OCI-LY7 (cell line): ENCODE data around the gene BLOC1S6. TPM values are rescaled to one million over a fixed set of nuclear protein-coding genes. Genes with fewer than 3 reads are reported as not detected.

Source experiments
- BruUV-seq: library from RNA; stranded (reverse); fragments of 400-500 nt; replicated peaks from 2 replicates; lab custom pipeline; 2021; lab: Mats Ljungman, UMichigan
- CTCF ChIA-PET: fragments of 300-600 bp; sonication (Branson Sonifier 250); formaldehyde crosslinking; loops from one replicate; lab custom pipeline; 2022; ENCODE audit warnings: antibody characterized with exemption; ENCODE audit not compliant: unreplicated experiment; lab: Charles Lee
- POLR2A ChIA-PET: fragments of 300-600 bp; sonication (Branson Sonifier 250); formaldehyde crosslinking; loops from one replicate; lab custom pipeline; 2022; ENCODE audit warnings: antibody characterized with exemption; lab: Charles Lee
- DNase-seq: peaks from one replicate; pipeline ENCODE4 v3.0.0-alpha.2; 2015; ENCODE audit warnings: low spot score
- H2AFZ ChIP-seq: fragments of 200-600 bp; sonication (generic), shearing (Covaris generic); 2 replicates; pipeline ENCODE4 v1.6.1; 2014; ENCODE audit warnings: mild to moderate bottlenecking, antibody characterized with exemption, low read length, moderate library complexity
- H3K27ac ChIP-seq: fragments of 200-600 bp; sonication (generic); 2 replicates; pipeline ENCODE4 v1.5.1; 2014; ENCODE audit warnings: mixed run types, low read depth, mild to moderate bottlenecking, moderate library complexity, low read length, inconsistent platforms; ENCODE audit not compliant: poor library complexity, severe bottlenecking
- H3K36me3 ChIP-seq: fragments of 200-600 bp; sonication (generic); 2 replicates; pipeline ENCODE4 v1.6.1; 2014; ENCODE audit warnings: mild to moderate bottlenecking, antibody characterized with exemption, low read length, moderate library complexity, mixed read lengths; ENCODE audit not compliant: insufficient read depth
- H3K4me1 ChIP-seq: fragments of 200-600 bp; sonication (generic); 2 replicates; pipeline ENCODE4 v1.5.1; 2014; ENCODE audit warnings: mild to moderate bottlenecking, low read length; ENCODE audit not compliant: insufficient read depth, poor library complexity, severe bottlenecking
- H3K4me2 ChIP-seq: fragments of 200-600 bp; sonication (generic); 2 replicates; pipeline ENCODE4 v1.6.1; 2014; ENCODE audit warnings: mild to moderate bottlenecking, low read length
- H3K4me3 ChIP-seq: fragments of 200-600 bp; sonication (generic); 2 replicates; pipeline ENCODE4 v1.5.1; 2014; ENCODE audit warnings: mild to moderate bottlenecking, low read depth, low read length; ENCODE audit not compliant: poor library complexity, severe bottlenecking
- H3K79me2 ChIP-seq: fragments of 200-600 bp; sonication (generic); 2 replicates; pipeline ENCODE4 v1.6.1; 2016; ENCODE audit warnings: low read depth, mild to moderate bottlenecking, low read length, moderate library complexity, mixed read lengths; ENCODE audit not compliant: insufficient read depth
- H3K9me2 ChIP-seq: fragments of 200-600 bp; sonication (generic); 2 replicates; pipeline ENCODE4 v1.6.1; 2016; ENCODE audit warnings: mild to moderate bottlenecking, low read length, mixed read lengths; ENCODE audit not compliant: insufficient read depth
- H3K9me3 ChIP-seq: fragments of 200-600 bp; sonication (generic); 2 replicates; pipeline ENCODE4 v1.6.1; 2014; ENCODE audit warnings: mild to moderate bottlenecking, mixed run types, low read length, mixed read lengths
- H4K20me1 ChIP-seq: fragments of 200-600 bp; sonication (generic); 2 replicates; pipeline ENCODE4 v1.6.1; 2014; ENCODE audit warnings: mild to moderate bottlenecking, antibody characterized with exemption, low read length, moderate library complexity, mixed read lengths; ENCODE audit not compliant: insufficient read depth
- CTCF ChIP-seq: fragments of 200-600 bp; sonication (generic); conservative IDR thresholded peaks from 2 replicates; pipeline ENCODE4 v1.5.1; 2014; ENCODE audit warnings: mild to moderate bottlenecking, antibody characterized with exemption, low read length, moderate library complexity, mixed read lengths
- EZH2phosphoT487 ChIP-seq: fragments of 200-600 bp; sonication (generic); IDR thresholded peaks from 2 replicates; pipeline ENCODE4 v1.6.1; 2018; ENCODE audit warnings: low read depth, borderline replicate concordance, mild to moderate bottlenecking, mixed run types, antibody characterized with exemption, low read length, moderate library complexity, mixed read lengths
- intact Hi-C: fragments of 100-400 bp; cut with micrococcal nuclease; formaldehyde crosslinking; loops from one replicate; pipeline ENCODE4 v1.10.0; 2022; ENCODE audit not compliant: unreplicated experiment
- total RNA-seq, 2 experiments: library from RNA; depleted of rRNA in 1 of 2; stranded (reverse); fragments of >200 nt in 1 of 2; shearing (Covaris generic) in 1 of 2; gene quantifications; 2 replicates each; pipeline ENCODE4 v1.2.3, GENCODE V29; 2014 to 2022

Gene BLOC1S6
- total RNA-seq, 2 experiments from 2014 or later: 50.2 to 79.0 TPM

GRCh38 chr15:45544266-45545023 is 42.7 kb upstream of the BLOC1S6 start:
- H4K20me1 ChIP-seq: no peaks in the 10 kb centered on the region
- H3K9me3 ChIP-seq: no peaks in the 10 kb centered on the region
- no TSS peak for BruUV-seq
- no peaks in the 10 kb centered on the region for H3K79me2 ChIP-seq
- intact Hi-C loops: no loop called here
- H3K9me2 ChIP-seq: no peaks in the 10 kb centered on the region
- H3K4me2 ChIP-seq: peak overlapping the region; percentile 52
- ChIA-PET POLR2A (interaction anchor here (0.6 to 1.0 kb wide), 5 partner anchors 8 to 346 kb away, joined by 3 to 5 read pairs (median 3); partner anchors contain the start of gene BLOC1S6), CTCF (no interaction called here)
- H3K4me1 ChIP-seq: peaks cover 29% of the 10 kb centered on the region
- no peak overlapping the region for H3K4me3 ChIP-seq
- TF ChIP-seq EZH2phosphoT487 (no peak), CTCF (no peak)
- DNase-seq: peak; percentile 18
- H3K27ac ChIP-seq: peak overlapping the region; percentile 46
- peak overlapping the region; percentile 56; the same call in 1 of the 2 replicates for H2AFZ ChIP-seq
- no peaks in the 10 kb centered on the region for H3K36me3 ChIP-seq

GRCh38 chr15:45546789-45547188 is 40.4 kb upstream of the BLOC1S6 start:
- Histone ChIP-seq H2AFZ (no peak overlapping the region), H3K36me3 (no peaks in the 10 kb centered on the region), H3K4me3 (no peak overlapping the region), H3K79me2 (no peaks in the 10 kb centered on the region), H3K27ac (no peak overlapping the region), H3K9me3 (no peaks in the 10 kb centered on the region), H3K4me2 (no peak overlapping the region), H3K4me1 (peaks cover 29% of the 10 kb centered on the region), H4K20me1 (no peaks in the 10 kb centered on the region), H3K9me2 (no peaks in the 10 kb centered on the region)
- no TSS peak for BruUV-seq
- ChIA-PET CTCF (no interaction called here), POLR2A (interaction anchor here (0.7 kb wide), 1 partner anchor 19 kb away, joined by 3 read pairs; no protein-coding TSS in a partner anchor)
- TF ChIP-seq CTCF (no peak), EZH2phosphoT487 (no peak)
- intact Hi-C loops: no loop called here
- no peak for DNase-seq
